Measurements from ENCODE around the gene FOXC2.

Gene FOXC2

DNA sequence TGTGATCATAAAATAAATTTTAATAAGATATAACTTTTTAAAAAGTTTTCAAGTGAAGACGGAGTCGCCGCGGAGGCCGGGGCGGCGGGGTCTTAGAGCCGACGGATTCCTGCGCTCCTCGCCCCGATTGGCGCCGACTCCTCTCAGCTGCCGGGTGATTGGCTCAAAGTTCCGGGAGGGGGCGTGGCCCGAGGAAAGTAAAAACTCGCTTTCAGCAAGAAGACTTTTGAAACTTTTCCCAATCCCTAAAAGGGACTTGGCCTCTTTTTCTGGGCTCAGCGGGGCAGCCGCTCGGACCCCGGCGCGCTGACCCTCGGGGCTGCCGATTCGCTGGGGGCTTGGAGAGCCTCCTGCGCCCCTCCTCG, at the start of gene FOXC2:
TSS of gene FOXC2 (plus strand) at position 229 of the 365 bp plus-strand sequence. CDS start 507 bp downstream, outside the sequence.
- no peak within 1 kb of the TSS for H3K4me3 ChIP-seq (ENCODE audit: low read length)
- H3K27ac ChIP-seq (ENCODE audit: low read length): no peak within 1 kb of the TSS
- no peak within 1 kb of the TSS for H2AFZ ChIP-seq (ENCODE audit: low read length)
- H3K9me3 ChIP-seq (replicated peaks; ENCODE audit: insufficient read depth, low read length): no peaks in the 10 kb centered on the region
- H3K9me2 ChIP-seq (replicated peaks; ENCODE audit: insufficient read depth, low read length): no peaks in the 10 kb centered on the region
- no peak within 1 kb of the TSS for H3K9ac ChIP-seq (ENCODE audit: low read length)
- no peaks in the 10 kb centered on the region for H4K20me1 ChIP-seq (ENCODE audit: insufficient read depth, low read length)
- H3K36me3 ChIP-seq (replicated peaks; ENCODE audit: insufficient read depth, low read length): no peaks in the 10 kb centered on the region
- H3K79me2 ChIP-seq (ENCODE audit: low read length): no peaks in the 10 kb centered on the region
- no peak within 1 kb of the TSS for H3K4me2 ChIP-seq (ENCODE audit: low read depth, low read length)
- TF ChIP-seq, protein P1, sequence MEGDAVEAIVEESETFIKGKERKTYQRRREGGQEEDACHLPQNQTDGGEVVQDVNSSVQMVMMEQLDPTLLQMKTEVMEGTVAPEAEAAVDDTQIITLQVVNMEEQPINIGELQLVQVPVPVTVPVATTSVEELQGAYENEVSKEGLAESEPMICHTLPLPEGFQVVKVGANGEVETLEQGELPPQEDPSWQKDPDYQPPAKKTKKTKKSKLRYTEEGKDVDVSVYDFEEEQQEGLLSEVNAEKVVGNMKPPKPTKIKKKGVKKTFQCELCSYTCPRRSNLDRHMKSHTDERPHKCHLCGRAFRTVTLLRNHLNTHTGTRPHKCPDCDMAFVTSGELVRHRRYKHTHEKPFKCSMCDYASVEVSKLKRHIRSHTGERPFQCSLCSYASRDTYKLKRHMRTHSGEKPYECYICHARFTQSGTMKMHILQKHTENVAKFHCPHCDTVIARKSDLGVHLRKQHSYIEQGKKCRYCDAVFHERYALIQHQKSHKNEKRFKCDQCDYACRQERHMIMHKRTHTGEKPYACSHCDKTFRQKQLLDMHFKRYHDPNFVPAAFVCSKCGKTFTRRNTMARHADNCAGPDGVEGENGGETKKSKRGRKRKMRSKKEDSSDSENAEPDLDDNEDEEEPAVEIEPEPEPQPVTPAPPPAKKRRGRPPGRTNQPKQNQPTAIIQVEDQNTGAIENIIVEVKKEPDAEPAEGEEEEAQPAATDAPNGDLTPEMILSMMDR (IDR thresholded peaks at IDR 0.05; ENCODE audit: low read length): no peak
- TF ChIP-seq EZH2phosphoT487 (IDR thresholded peaks at IDR 0.05; ENCODE audit: low read length) (no peak), EZH2 (optimal IDR thresholded peaks at IDR 0.05; ENCODE audit: low read depth, low read length) (no peak)
- peaks cover 75% of the 10 kb centered on the region for H3K27me3 ChIP-seq (replicated peaks; ENCODE audit: insufficient read depth, low read length)
- no peaks in the 10 kb centered on the region for H3F3A ChIP-seq (ENCODE audit: insufficient read depth, low read length)
- no peaks in the 10 kb centered on the region for H3K4me1 ChIP-seq (ENCODE audit: low read length)
- no peak for DNase-seq

DNA sequence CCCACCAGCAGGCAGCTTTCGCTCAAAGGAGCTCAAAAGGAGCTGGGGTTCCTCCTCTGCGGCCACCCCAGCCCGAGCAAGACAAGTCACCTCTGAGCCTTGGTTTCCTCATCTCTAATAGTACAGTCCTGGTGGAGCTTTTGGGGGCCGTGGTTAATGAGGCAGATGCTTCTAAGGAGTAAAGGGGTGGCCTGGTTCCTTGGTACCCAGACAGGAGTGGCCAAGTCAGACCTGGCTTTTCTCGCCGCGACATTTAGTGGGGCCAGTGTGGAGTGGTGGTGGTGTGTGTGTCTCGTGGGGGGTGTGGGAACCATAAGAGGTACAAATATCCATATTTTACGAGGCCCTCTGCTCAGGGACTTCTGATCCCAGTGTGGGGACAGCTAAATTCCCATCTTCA, 49.6 kb upstream of the FOXC2 start:
- H4K20me1 ChIP-seq (ENCODE audit: insufficient read depth, low read length): no peaks in the 10 kb centered on the region

GRCh38 chr16:86517652-86518258, 48.9 kb upstream of the FOXC2 start:
- Histone ChIP-seq H4K20me1 (ENCODE audit: insufficient read depth, low read length) (no peaks in the 10 kb centered on the region), H3K4me3 (ENCODE audit: low read length) (no peak overlapping the region), H3K9me3 (replicated peaks; ENCODE audit: insufficient read depth, low read length) (no peaks in the 10 kb centered on the region), H3F3A (ENCODE audit: insufficient read depth, low read length) (no peaks in the 10 kb centered on the region), H3K4me2 (ENCODE audit: low read depth, low read length) (no peak overlapping the region), H3K79me2 (ENCODE audit: low read length) (no peaks in the 10 kb centered on the region), H3K27ac (ENCODE audit: low read length) (no peak overlapping the region), H3K4me1 (ENCODE audit: low read length) (no peaks in the 10 kb centered on the region), H3K9me2 (replicated peaks; ENCODE audit: insufficient read depth, low read length) (no peaks in the 10 kb centered on the region), H3K9ac (ENCODE audit: low read length) (no peak overlapping the region), H2AFZ (ENCODE audit: low read length) (no peak overlapping the region), H3K27me3 (replicated peaks; ENCODE audit: insufficient read depth, low read length) (peaks cover 76% of the 10 kb centered on the region), H3K36me3 (replicated peaks; ENCODE audit: insufficient read depth, low read length) (no peaks in the 10 kb centered on the region)
- TF ChIP-seq EZH2 (optimal IDR thresholded peaks at IDR 0.05; ENCODE audit: low read depth, low read length): no peak
- TF ChIP-seq EZH2phosphoT487 (IDR thresholded peaks at IDR 0.05; ENCODE audit: low read length): no peak
- TF ChIP-seq, protein P1 (IDR thresholded peaks at IDR 0.05; ENCODE audit: low read length): peak; percentile 35
- DNase-seq: peak; percentile 8

More for the DNA sequence above, 49.6 kb upstream of the FOXC2 start:
- TF ChIP-seq, protein P1 (IDR thresholded peaks at IDR 0.05; ENCODE audit: low read length): no peak
- TF ChIP-seq EZH2phosphoT487 (IDR thresholded peaks at IDR 0.05; ENCODE audit: low read length): no peak
- TF ChIP-seq EZH2 (optimal IDR thresholded peaks at IDR 0.05; ENCODE audit: low read depth, low read length): no peak
- H3K9me3 ChIP-seq (replicated peaks; ENCODE audit: insufficient read depth, low read length): no peaks in the 10 kb centered on the region
- no peak overlapping the region for H3K4me2 ChIP-seq (ENCODE audit: low read depth, low read length)
- peaks cover 70% of the 10 kb centered on the region for H3K27me3 ChIP-seq (replicated peaks; ENCODE audit: insufficient read depth, low read length)
- no peaks in the 10 kb centered on the region for H3K9me2 ChIP-seq (replicated peaks; ENCODE audit: insufficient read depth, low read length)
- no peaks in the 10 kb centered on the region for H3K79me2 ChIP-seq (ENCODE audit: low read length)
- H2AFZ ChIP-seq (ENCODE audit: low read length): no peak overlapping the region
- H3K36me3 ChIP-seq (replicated peaks; ENCODE audit: insufficient read depth, low read length): no peaks in the 10 kb centered on the region
- H3F3A ChIP-seq (ENCODE audit: insufficient read depth, low read length): no peaks in the 10 kb centered on the region
- H3K9ac ChIP-seq (ENCODE audit: low read length): no peak overlapping the region
- H3K4me3 ChIP-seq (ENCODE audit: low read length): no peak overlapping the region
- no peak for DNase-seq
- no peaks in the 10 kb centered on the region for H3K4me1 ChIP-seq (ENCODE audit: low read length)
- H3K27ac ChIP-seq (ENCODE audit: low read length): no peak overlapping the region
